IMR-90 (cell line): ENCODE measurements around the gene RGS9.

ENCODE experiments used
- BHLHE40 ChIP-seq: fragments of 150-350 bp; IDR thresholded peaks from 2 replicates; pipeline ENCODE4 v1.6.1; 2016; ENCODE audit warnings: mild to moderate bottlenecking, low read depth, low read length
- CEBPB ChIP-seq: IDR thresholded peaks from 2 replicates; pipeline ENCODE4 v1.6.1; 2012; ENCODE audit warnings: low read depth, low read length, improper control_type of control experiment
- FOS ChIP-seq: fragments of 150-350 bp; IDR thresholded peaks from 2 replicates; pipeline ENCODE4 v1.6.1; 2016; ENCODE audit warnings: low read depth, low read length
- MAFK ChIP-seq: IDR thresholded peaks from 2 replicates; pipeline ENCODE4 v1.6.1; 2012; ENCODE audit warnings: low read depth, low read length, improper control_type of control experiment
- MAZ ChIP-seq: IDR thresholded peaks from 2 replicates; pipeline ENCODE4 v1.6.1; 2012; ENCODE audit warnings: low read depth, mild to moderate bottlenecking, low read length, improper control_type of control experiment, moderate library complexity, borderline replicate concordance
- MXI1 ChIP-seq: IDR thresholded peaks from 2 replicates; pipeline ENCODE4 v1.6.1; 2012; ENCODE audit warnings: low read depth, mild to moderate bottlenecking, low read length, moderate library complexity, borderline replicate concordance
- NFE2L2 ChIP-seq: fragments of 150-350 bp; IDR thresholded peaks from 2 replicates; pipeline ENCODE4 v1.6.1; 2016; ENCODE audit warnings: low read depth, mild to moderate bottlenecking, low read length
- POLR2A ChIP-seq: IDR thresholded peaks from 2 replicates; pipeline ENCODE4 v1.6.1; 2012; ENCODE audit warnings: mild to moderate bottlenecking, low read depth, low read length
- RAD21 ChIP-seq: IDR thresholded peaks from 2 replicates; pipeline ENCODE4 v1.6.1; 2012; ENCODE audit warnings: low read length, improper control_type of control experiment
- RFX5 ChIP-seq: IDR thresholded peaks from 2 replicates; pipeline ENCODE4 v1.8.0; 2012; ENCODE audit warnings: low read depth, mild to moderate bottlenecking, low read length, moderate library complexity
- SMC3 ChIP-seq: fragments of 150-350 bp; IDR thresholded peaks from 2 replicates; pipeline ENCODE4 v1.6.1; 2016; ENCODE audit warnings: low read depth, mild to moderate bottlenecking, antibody characterized with exemption, low read length, moderate library complexity
- TF ChIP-seq, protein P1 (sequence below): conservative IDR thresholded peaks from 2 replicates; pipeline ENCODE4 v1.5.1; 2012; ENCODE audit warnings: mild to moderate bottlenecking, low read depth, low read length, improper control_type of control experiment
- TF ChIP-seq, protein P2 (sequence below): fragments of 150-350 bp; IDR thresholded peaks from 2 replicates; pipeline ENCODE4 v1.6.1; 2017; ENCODE audit warnings: mild to moderate bottlenecking, antibody characterized with exemption, low read length, low read depth
- TF ChIP-seq, protein P3 (sequence below): fragments of 150-350 bp; IDR thresholded peaks from 2 replicates; pipeline ENCODE4 v1.6.1; 2016; ENCODE audit warnings: low read depth, mild to moderate bottlenecking, low read length, moderate library complexity, borderline replicate concordance

DNA sequence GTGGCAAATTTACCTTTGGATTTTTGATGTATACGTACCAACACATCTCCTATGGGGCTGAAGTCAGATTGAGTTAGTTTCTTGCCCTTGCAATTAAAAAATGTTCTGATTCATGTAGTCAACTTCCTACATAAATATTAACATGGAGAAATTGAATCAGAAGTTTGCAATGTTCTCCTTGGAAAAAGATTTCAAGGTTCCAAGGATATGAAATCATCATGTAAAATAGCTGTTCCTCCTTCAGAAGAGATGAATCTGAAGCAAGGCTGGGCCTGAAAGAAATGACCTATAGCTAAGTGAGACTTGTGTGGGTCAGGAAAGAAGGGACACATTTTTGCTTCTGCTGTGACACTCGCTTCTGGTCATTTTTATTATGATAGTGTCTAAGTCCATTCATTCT, 131.7 kb downstream of the RGS9 start:
- no peak for TF ChIP-seq RFX5
- no peak for TF ChIP-seq POLR2A
- TF ChIP-seq, protein P1, sequence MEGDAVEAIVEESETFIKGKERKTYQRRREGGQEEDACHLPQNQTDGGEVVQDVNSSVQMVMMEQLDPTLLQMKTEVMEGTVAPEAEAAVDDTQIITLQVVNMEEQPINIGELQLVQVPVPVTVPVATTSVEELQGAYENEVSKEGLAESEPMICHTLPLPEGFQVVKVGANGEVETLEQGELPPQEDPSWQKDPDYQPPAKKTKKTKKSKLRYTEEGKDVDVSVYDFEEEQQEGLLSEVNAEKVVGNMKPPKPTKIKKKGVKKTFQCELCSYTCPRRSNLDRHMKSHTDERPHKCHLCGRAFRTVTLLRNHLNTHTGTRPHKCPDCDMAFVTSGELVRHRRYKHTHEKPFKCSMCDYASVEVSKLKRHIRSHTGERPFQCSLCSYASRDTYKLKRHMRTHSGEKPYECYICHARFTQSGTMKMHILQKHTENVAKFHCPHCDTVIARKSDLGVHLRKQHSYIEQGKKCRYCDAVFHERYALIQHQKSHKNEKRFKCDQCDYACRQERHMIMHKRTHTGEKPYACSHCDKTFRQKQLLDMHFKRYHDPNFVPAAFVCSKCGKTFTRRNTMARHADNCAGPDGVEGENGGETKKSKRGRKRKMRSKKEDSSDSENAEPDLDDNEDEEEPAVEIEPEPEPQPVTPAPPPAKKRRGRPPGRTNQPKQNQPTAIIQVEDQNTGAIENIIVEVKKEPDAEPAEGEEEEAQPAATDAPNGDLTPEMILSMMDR: no peak
- TF ChIP-seq MAZ: no peak
- no peak for TF ChIP-seq FOS
- TF ChIP-seq SMC3: no peak
- TF ChIP-seq CEBPB: no peak
- TF ChIP-seq NFE2L2: no peak
- TF ChIP-seq MAFK: no peak
- TF ChIP-seq MXI1: no peak
- TF ChIP-seq, protein P2, sequence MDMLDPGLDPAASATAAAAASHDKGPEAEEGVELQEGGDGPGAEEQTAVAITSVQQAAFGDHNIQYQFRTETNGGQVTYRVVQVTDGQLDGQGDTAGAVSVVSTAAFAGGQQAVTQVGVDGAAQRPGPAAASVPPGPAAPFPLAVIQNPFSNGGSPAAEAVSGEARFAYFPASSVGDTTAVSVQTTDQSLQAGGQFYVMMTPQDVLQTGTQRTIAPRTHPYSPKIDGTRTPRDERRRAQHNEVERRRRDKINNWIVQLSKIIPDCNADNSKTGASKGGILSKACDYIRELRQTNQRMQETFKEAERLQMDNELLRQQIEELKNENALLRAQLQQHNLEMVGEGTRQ: no peak
- no peak for TF ChIP-seq RAD21
- no peak for TF ChIP-seq BHLHE40
- TF ChIP-seq, protein P3, sequence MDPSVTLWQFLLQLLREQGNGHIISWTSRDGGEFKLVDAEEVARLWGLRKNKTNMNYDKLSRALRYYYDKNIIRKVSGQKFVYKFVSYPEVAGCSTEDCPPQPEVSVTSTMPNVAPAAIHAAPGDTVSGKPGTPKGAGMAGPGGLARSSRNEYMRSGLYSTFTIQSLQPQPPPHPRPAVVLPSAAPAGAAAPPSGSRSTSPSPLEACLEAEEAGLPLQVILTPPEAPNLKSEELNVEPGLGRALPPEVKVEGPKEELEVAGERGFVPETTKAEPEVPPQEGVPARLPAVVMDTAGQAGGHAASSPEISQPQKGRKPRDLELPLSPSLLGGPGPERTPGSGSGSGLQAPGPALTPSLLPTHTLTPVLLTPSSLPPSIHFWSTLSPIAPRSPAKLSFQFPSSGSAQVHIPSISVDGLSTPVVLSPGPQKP: no peak
